Measurements from ENCODE around the gene KIF26B. TPM values are rescaled to one million over a fixed set of nuclear protein-coding genes. Genes with fewer than 3 reads are reported as not detected.

Gene KIF26B
- total and polyA plus RNA-seq, 2 of the 4 experiments (the other 2 are of a cell fraction): 0.53 to 0.54 TPM

- POLR2A ChIA-PET (ENCODE audit: unreplicated experiment): no interaction called here
- Histone ChIP-seq H3K36me3 (ENCODE audit: control insufficient read depth, insufficient read depth, low read length) (no peaks in the 10 kb centered on the region), H3K27ac (ENCODE audit: insufficient read depth, low read length) (no peak overlapping the region), H2AK5ac (ENCODE audit: low read depth, low read length) (no peak overlapping the region), H2AFZ (replicated peaks; ENCODE audit: low read length, poor library complexity) (no peak overlapping the region), H3K4me2 (ENCODE audit: low read depth, low read length) (no peak overlapping the region), H3K4me1 (ENCODE audit: control insufficient read depth, insufficient read depth, low read length) (no peaks in the 10 kb centered on the region), H4K8ac (ENCODE audit: low read depth in 2 of 2, low read length in 2 of 2) (no peak overlapping the region), H3K14ac (replicated peaks; ENCODE audit: low read depth, low read length) (no peak overlapping the region), H2BK15ac (ENCODE audit: low read depth, low read length) (no peak overlapping the region), H3K4ac (ENCODE audit: low read depth, low read length) (no peak overlapping the region), H3K9me3 (ENCODE audit: control insufficient read depth, insufficient read depth, low read length) (no peaks in the 10 kb centered on the region), H3K9me1 (ENCODE audit: insufficient read depth, low read length) (no peaks in the 10 kb centered on the region), H4K20me1 (ENCODE audit: insufficient read depth, low read length) (no peaks in the 10 kb centered on the region), H4K5ac (ENCODE audit: low read depth, low read length) (no peak overlapping the region), H2AK9ac (replicated peaks; ENCODE audit: low read depth, low read length, poor library complexity) (no peak overlapping the region), H3K56ac (ENCODE audit: extremely low read depth, insufficient read depth, low read length) (no peak overlapping the region), H2BK20ac (ENCODE audit: low read depth, low read length) (no peak overlapping the region), H4K91ac (ENCODE audit: insufficient read depth, low read depth, low read length) (no peak overlapping the region), H2BK5ac (ENCODE audit: low read depth, low read length, poor library complexity, severe bottlenecking) (no peak overlapping the region), H2BK120ac (ENCODE audit: low read depth, low read length) (no peak overlapping the region), H3K9ac (ENCODE audit: low read depth, low read length) (no peak overlapping the region), H3K18ac (ENCODE audit: low read depth, low read length) (no peak overlapping the region), H3K23ac (ENCODE audit: low read depth, low read length) (no peak overlapping the region), H3K4me3 (ENCODE audit: insufficient read depth, low read depth, low read length) (no peak overlapping the region), H3K79me1 (ENCODE audit: low read depth in 1 of 2, low read length in 2 of 2) (no peaks in the 10 kb centered on the region), H3K27me3 (ENCODE audit: control insufficient read depth, insufficient read depth, low read length) (no peaks in the 10 kb centered on the region)
- no TSS peak for BruUV-seq (replicated peaks)
- dilution Hi-C loops (cut with HindIII; ENCODE audit: low sequenced_read_pairs, unreplicated experiment) (no loop called here), intact Hi-C loops (cut with micrococcal nuclease) (no loop called here), in situ Hi-C loops (cut with MboI; ENCODE audit: low sequenced_read_pairs) (no loop called here)
- CTCF ChIA-PET: interaction anchor here (1.2 kb wide), 1 partner anchor 8 kb away, joined by 3 read pairs; no protein-coding TSS in a partner anchor
- DNase-seq (no peak), ATAC-seq (ENCODE audit: low read depth) (no peak)
- no peak for TF ChIP-seq RCOR1 (IDR thresholded peaks at IDR 0.05; ENCODE audit: insufficient replicate concordance, low read length)
- no CpG with 5 or more reads among the region's 3 CpGs for WGBS, 2 experiments (ENCODE audit: extremely low coverage in 2 of 2, insufficient read length in 1 of 2)
These were observed 243.0 kb downstream of the KIF26B start for GRCh38 chr1:245397771-245398170.

All from IMR-90 (cell line).